GM12801 (cell line): Measurements from ENCODE around the gene MAN2B2.

Experiments
- TF ChIP-seq, protein P1 (sequence below): IDR thresholded peaks from one replicate; pipeline ENCODE4 v1.5.1; 2011; ENCODE audit warnings: control low read depth; ENCODE audit not compliant: insufficient read length; ENCODE audit errors: extremely low read depth

The MAN2B2 gene

GRCh38 chr4:6605605-6606004, 30.6 kb downstream of the MAN2B2 start:
- TF ChIP-seq, protein P1, sequence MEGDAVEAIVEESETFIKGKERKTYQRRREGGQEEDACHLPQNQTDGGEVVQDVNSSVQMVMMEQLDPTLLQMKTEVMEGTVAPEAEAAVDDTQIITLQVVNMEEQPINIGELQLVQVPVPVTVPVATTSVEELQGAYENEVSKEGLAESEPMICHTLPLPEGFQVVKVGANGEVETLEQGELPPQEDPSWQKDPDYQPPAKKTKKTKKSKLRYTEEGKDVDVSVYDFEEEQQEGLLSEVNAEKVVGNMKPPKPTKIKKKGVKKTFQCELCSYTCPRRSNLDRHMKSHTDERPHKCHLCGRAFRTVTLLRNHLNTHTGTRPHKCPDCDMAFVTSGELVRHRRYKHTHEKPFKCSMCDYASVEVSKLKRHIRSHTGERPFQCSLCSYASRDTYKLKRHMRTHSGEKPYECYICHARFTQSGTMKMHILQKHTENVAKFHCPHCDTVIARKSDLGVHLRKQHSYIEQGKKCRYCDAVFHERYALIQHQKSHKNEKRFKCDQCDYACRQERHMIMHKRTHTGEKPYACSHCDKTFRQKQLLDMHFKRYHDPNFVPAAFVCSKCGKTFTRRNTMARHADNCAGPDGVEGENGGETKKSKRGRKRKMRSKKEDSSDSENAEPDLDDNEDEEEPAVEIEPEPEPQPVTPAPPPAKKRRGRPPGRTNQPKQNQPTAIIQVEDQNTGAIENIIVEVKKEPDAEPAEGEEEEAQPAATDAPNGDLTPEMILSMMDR = no peak

DNA sequence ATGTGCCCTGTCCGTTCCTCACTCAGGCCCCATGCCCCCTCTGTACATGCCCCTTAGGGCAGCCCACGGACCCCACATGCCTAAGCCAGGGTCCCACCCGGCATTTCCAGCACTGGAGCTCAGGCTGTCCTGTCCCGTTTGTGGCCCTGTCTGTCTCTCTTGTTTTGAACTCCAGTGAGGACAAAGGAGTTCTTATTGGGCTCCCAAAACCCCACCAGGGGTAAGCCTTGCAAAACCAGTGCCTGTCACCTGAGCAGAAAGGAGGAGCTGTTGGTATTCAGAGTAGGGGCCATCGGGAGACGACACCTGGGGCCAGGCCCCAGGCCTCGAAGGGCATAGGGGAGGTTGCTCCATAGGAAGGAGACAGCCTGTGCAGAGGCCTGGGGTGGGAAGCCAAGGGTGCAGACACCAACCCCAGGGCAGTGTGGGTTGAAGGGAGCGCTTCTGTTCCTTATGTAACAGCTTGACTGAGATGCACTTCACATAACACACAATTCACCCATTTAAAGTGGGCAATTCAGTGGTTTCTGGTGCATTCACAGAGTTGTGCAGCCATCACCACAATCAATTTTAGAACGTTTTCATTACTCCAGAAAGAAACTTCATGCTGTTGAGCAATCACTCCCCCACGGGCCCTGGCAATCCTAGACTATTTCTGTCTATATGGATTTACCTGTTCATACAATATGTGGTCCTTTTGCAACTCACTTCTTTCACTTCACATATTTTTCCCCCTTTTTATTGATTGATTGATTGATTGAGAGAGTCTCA, 31.7 kb downstream of the MAN2B2 start:
- TF ChIP-seq, protein P1 = no peak

GRCh38 chr4:6607368-6608055, 32.5 kb downstream of the MAN2B2 start:
- TF ChIP-seq, protein P1 = no peak

GRCh38 chr4:6608758-6609414, 33.9 kb downstream of the MAN2B2 start:
- TF ChIP-seq, protein P1 = no peak

DNA sequence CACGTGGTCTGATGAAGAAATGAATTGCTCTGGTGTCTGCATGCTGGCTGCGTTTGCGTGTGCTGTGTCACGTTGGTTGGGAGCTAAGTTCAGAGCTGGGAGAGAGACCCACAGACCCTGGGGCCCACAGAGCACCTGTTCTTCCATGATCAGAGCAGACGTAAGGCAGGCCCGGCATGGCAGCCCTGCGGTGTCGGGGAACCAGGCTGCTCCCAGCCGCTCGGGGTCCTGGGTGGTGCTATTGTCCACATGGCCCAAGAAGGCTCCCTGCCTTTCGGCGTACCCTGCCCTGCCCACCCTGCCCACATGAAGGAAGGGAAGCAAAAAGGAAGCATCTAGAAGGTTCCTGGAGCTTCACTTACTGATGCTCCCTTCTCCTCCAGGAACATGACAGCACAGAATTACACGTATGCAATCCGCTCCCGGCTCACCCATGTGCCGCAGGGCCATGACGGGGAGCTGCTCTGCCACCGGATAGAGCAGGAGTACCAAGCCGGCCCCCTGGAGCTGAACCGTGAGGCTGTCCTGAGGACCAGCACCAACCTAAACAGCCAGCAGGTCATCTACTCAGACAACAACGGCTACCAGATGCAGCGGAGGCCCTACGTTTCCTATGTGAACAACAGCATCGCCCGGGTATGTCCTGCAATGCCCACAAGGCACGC, 34.6 kb downstream of the MAN2B2 start:
- TF ChIP-seq, protein P1 = no peak

DNA sequence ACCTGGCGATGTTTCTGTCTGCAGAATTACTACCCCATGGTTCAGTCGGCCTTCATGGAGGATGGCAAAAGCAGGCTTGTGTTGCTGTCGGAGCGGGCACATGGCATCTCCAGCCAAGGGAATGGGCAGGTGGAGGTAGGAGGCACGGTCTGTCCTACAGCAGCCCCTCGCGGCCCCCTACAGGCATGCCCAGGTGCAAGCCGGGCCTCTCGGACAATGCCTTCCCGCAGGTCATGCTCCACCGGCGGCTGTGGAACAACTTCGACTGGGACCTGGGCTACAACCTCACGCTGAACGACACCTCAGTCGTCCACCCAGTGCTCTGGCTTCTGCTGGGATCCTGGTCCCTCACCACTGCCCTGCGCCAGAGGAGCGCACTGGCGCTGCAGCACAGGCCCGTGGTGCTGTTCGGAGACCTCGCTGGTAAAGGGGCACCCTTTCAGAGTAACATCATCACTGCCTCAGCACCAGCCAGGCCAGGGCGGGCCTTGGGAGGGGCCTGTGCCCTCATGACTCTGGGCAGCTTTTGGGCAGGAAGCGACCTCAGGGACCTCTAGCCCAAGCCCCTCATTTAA, 36.0 kb downstream of the MAN2B2 start:
- TF ChIP-seq, protein P1 = no peak
